Nephron progenitor cell (in vitro differentiated cells): ENCODE measurements around the gene CDH18.

Source experiments
- DNase-seq: peaks from one replicate; pipeline ENCODE4 v3.0.0; 2021
- H3K27ac Mint-ChIP-seq: 2 replicates; pipeline ENCODE4 v1.8.0; 2021; ENCODE audit warnings: mild to moderate bottlenecking, moderate library complexity, mixed read lengths
- H3K27me3 Mint-ChIP-seq: 2 replicates; pipeline ENCODE4 v1.8.0; 2021; ENCODE audit warnings: mild to moderate bottlenecking, low read depth, mixed read lengths; ENCODE audit not compliant: poor library complexity
- H3K36me3 Mint-ChIP-seq: 2 replicates; pipeline ENCODE4 v1.8.0; 2021; ENCODE audit warnings: low read depth, mixed read lengths
- H3K4me1 Mint-ChIP-seq: 2 replicates; pipeline ENCODE4 v1.8.0; 2021; ENCODE audit warnings: mixed read lengths
- H3K4me3 Mint-ChIP-seq: 2 replicates; pipeline ENCODE4 v1.8.0; 2021; ENCODE audit warnings: mild to moderate bottlenecking, moderate library complexity, mixed read lengths
- H3K9me3 Mint-ChIP-seq: 2 replicates; pipeline ENCODE4 v1.8.0; 2021; ENCODE audit warnings: mild to moderate bottlenecking, moderate library complexity, mixed read lengths
- TF ChIP-seq, protein P1 (sequence below): fragments of 200-600 bp; sonication (generic); IDR thresholded peaks from 2 replicates; pipeline ENCODE4 v1.5.0; 2021; ENCODE audit warnings: antibody characterized with exemption

Gene CDH18

GRCh38 chr5:19555876-19556275 is 432.1 kb downstream of the CDH18 start:
- no peaks in the 10 kb centered on the region for H3K36me3 Mint-ChIP-seq
- no peak overlapping the region for H3K4me3 Mint-ChIP-seq
- no peaks in the 10 kb centered on the region for H3K27me3 Mint-ChIP-seq
- TF ChIP-seq, protein P1, sequence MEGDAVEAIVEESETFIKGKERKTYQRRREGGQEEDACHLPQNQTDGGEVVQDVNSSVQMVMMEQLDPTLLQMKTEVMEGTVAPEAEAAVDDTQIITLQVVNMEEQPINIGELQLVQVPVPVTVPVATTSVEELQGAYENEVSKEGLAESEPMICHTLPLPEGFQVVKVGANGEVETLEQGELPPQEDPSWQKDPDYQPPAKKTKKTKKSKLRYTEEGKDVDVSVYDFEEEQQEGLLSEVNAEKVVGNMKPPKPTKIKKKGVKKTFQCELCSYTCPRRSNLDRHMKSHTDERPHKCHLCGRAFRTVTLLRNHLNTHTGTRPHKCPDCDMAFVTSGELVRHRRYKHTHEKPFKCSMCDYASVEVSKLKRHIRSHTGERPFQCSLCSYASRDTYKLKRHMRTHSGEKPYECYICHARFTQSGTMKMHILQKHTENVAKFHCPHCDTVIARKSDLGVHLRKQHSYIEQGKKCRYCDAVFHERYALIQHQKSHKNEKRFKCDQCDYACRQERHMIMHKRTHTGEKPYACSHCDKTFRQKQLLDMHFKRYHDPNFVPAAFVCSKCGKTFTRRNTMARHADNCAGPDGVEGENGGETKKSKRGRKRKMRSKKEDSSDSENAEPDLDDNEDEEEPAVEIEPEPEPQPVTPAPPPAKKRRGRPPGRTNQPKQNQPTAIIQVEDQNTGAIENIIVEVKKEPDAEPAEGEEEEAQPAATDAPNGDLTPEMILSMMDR = no peak
- H3K4me1 Mint-ChIP-seq = no peaks in the 10 kb centered on the region
- no peak for DNase-seq
- peaks cover 32% of the 10 kb centered on the region for H3K9me3 Mint-ChIP-seq
- H3K27ac Mint-ChIP-seq = no peak overlapping the region

DNA sequence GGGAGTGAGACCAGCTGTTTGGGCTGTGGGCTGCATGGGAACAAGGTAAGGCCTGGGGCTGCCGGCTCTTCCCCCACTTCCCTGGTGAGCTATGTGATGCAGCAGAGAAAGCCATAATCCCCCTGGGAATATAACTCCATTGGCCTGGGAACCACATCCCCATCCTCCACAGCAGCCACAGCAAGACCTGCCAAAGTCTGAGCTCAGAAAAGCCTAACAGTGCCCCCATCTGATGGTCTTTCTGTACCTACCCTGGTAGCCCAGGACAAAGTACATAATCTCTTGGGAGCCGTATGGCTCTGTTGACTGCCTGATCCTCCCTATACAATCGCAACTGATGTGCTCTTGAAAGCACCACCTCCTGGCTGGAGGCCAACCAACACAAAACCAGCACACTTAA is 432.6 kb downstream of the CDH18 start:
- Mint-ChIP-seq H3K9me3 (peaks cover 27% of the 10 kb centered on the region), H3K4me3 (no peak overlapping the region), H3K4me1 (no peaks in the 10 kb centered on the region), H3K27ac (no peak overlapping the region), H3K36me3 (no peaks in the 10 kb centered on the region), H3K27me3 (no peaks in the 10 kb centered on the region)
- no peak for DNase-seq
- TF ChIP-seq, protein P1 = no peak

DNA sequence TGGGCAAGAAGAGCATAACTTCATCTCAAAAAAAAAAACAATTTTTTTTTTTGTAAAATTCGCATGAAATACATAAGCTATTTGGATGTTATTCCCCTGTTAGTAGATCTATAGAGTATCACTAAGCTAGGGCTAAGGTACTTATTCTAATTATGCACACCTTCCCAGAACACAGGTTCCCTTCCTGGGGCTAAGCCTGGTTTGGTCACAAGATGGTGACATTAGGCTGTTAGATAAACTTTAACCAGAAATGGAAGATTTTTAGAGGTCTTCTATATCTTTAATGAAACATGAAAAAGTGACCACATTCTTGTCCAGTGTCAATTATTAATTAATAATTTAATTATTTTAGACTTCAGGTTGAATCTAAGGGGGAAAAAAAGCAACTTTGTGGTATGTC is 433.5 kb downstream of the CDH18 start:
- H3K27me3 Mint-ChIP-seq = no peaks in the 10 kb centered on the region
- TF ChIP-seq, protein P1 = no peak

GRCh38 chr5:19547640-19548039 is 440.4 kb downstream of the CDH18 start:
- Mint-ChIP-seq H3K9me3 (no peaks in the 10 kb centered on the region), H3K4me3 (no peak overlapping the region), H3K27ac (no peak overlapping the region), H3K27me3 (no peaks in the 10 kb centered on the region), H3K36me3 (no peaks in the 10 kb centered on the region), H3K4me1 (no peaks in the 10 kb centered on the region)
- TF ChIP-seq, protein P1 = no peak
- DNase-seq = no peak

More for the DNA sequence above, 433.5 kb downstream of the CDH18 start:
- H3K27ac Mint-ChIP-seq = no peak overlapping the region
- no peak for DNase-seq
- H3K4me3 Mint-ChIP-seq = no peak overlapping the region
- H3K9me3 Mint-ChIP-seq = peaks cover 19% of the 10 kb centered on the region
- H3K4me1 Mint-ChIP-seq = no peaks in the 10 kb centered on the region
- H3K36me3 Mint-ChIP-seq = no peaks in the 10 kb centered on the region

- H3K4me1 Mint-ChIP-seq = no peaks in the 10 kb centered on the region
- TF ChIP-seq, protein P1 = no peak
- no peaks in the 10 kb centered on the region for H3K36me3 Mint-ChIP-seq
- no peak overlapping the region for H3K4me3 Mint-ChIP-seq
- H3K9me3 Mint-ChIP-seq = no peaks in the 10 kb centered on the region
- no peak overlapping the region for H3K27ac Mint-ChIP-seq
- no peaks in the 10 kb centered on the region for H3K27me3 Mint-ChIP-seq
- no peak for DNase-seq
Observed at GRCh38 chr5:19546521-19546920, 441.5 kb downstream of the CDH18 start.

GRCh38 chr5:19538607-19539006 is 449.4 kb downstream of the CDH18 start:
- Mint-ChIP-seq H3K36me3 (no peaks in the 10 kb centered on the region), H3K4me1 (peaks cover 9% of the 10 kb centered on the region), H3K27me3 (no peaks in the 10 kb centered on the region), H3K4me3 (no peak overlapping the region), H3K27ac (no peak overlapping the region), H3K9me3 (peaks cover 10% of the 10 kb centered on the region)
- no peak for DNase-seq
- TF ChIP-seq, protein P1 = no peak
